IMR-90 (cell line): Measurements from ENCODE around the gene GDF10. TPM values are rescaled to one million over a fixed set of nuclear protein-coding genes. Genes with fewer than 3 reads are reported as not detected.

Source experiments
- ATAC-seq: fragments of 200-7000 bp; cut with Tn5 transposase; 2 replicates; pipeline ENCODE4 v1.9.1; 2020; ENCODE audit warnings: low read depth, mild to moderate bottlenecking, moderate library complexity
- BruUV-seq: library from RNA; stranded (reverse); fragments of 400-500 nt; replicated peaks from 2 replicates; lab custom pipeline; 2021; lab: Mats Ljungman, UMichigan
- CTCF ChIA-PET: fragments of 300-600 bp; formaldehyde crosslinking; extraction: SDS; loops from one replicate; lab custom pipeline; 2021; ENCODE audit warnings: antibody characterized with exemption; lab: Yijun Ruan, JAX
- POLR2A ChIA-PET: fragments of 300-600 bp; sonication (Branson Sonifier 250); formaldehyde crosslinking; loops from one replicate; lab custom pipeline; 2022; ENCODE audit warnings: antibody characterized with exemption; ENCODE audit not compliant: unreplicated experiment; lab: Charles Lee
- DNase-seq: peaks from one replicate; pipeline ENCODE4 v3.0.0; 2013
- H2AFZ ChIP-seq: replicated peaks from 2 replicates; pipeline ENCODE3; 2013; ENCODE audit warnings: low read length, mild to moderate bottlenecking; ENCODE audit not compliant: poor library complexity
- H2AK5ac ChIP-seq: 2 replicates; pipeline ENCODE4 v1.6.1; 2013; ENCODE audit warnings: low read depth, low read length, inconsistent platforms
- H2AK9ac ChIP-seq: replicated peaks from 2 replicates; pipeline ENCODE3; 2013; ENCODE audit warnings: mild to moderate bottlenecking, low read depth, low read length, moderate library complexity; ENCODE audit not compliant: poor library complexity
- H2BK120ac ChIP-seq: 2 replicates; pipeline ENCODE4 v1.6.1; 2013; ENCODE audit warnings: low read depth, low read length, inconsistent platforms
- H2BK15ac ChIP-seq: 3 replicates; pipeline ENCODE4 v1.6.1; 2013; ENCODE audit warnings: low read depth, low read length, inconsistent platforms
- H2BK20ac ChIP-seq: 2 replicates; pipeline ENCODE4 v1.6.1; 2013; ENCODE audit warnings: low read depth, mild to moderate bottlenecking, inconsistent platforms, low read length, moderate library complexity
- H2BK5ac ChIP-seq: 2 replicates; pipeline ENCODE4 v1.6.1; 2013; ENCODE audit warnings: mild to moderate bottlenecking, low read depth, low read length, inconsistent platforms; ENCODE audit not compliant: poor library complexity, severe bottlenecking
- H3K14ac ChIP-seq: replicated peaks from 2 replicates; pipeline ENCODE4 v1.6.1; 2013; ENCODE audit warnings: low read depth, low read length, inconsistent platforms
- H3K18ac ChIP-seq: 2 replicates; pipeline ENCODE4 v1.6.1; 2013; ENCODE audit warnings: low read depth, low read length, control low read depth
- H3K23ac ChIP-seq: 2 replicates; pipeline ENCODE4 v1.6.1; 2013; ENCODE audit warnings: low read depth, low read length, inconsistent platforms
- H3K27ac ChIP-seq: 2 replicates; pipeline ENCODE4 v1.5.1; 2013; ENCODE audit warnings: mild to moderate bottlenecking, control low read depth, low read length; ENCODE audit not compliant: insufficient read depth
- H3K27me3 ChIP-seq: 2 replicates; pipeline ENCODE4 v1.6.1; 2013; ENCODE audit warnings: low read length; ENCODE audit not compliant: control insufficient read depth, insufficient read depth
- H3K36me3 ChIP-seq: 2 replicates; pipeline ENCODE4 v1.6.1; 2013; ENCODE audit warnings: low read length, mixed read lengths; ENCODE audit not compliant: control insufficient read depth, insufficient read depth
- H3K4ac ChIP-seq: 2 replicates; pipeline ENCODE4 v1.6.1; 2013; ENCODE audit warnings: low read depth, low read length, inconsistent platforms
- H3K4me1 ChIP-seq: 2 replicates; pipeline ENCODE4 v1.6.1; 2013; ENCODE audit warnings: low read length, mixed read lengths; ENCODE audit not compliant: control insufficient read depth, insufficient read depth
- H3K4me2 ChIP-seq: 2 replicates; pipeline ENCODE4 v1.6.1; 2013; ENCODE audit warnings: low read depth, mild to moderate bottlenecking, control low read depth, low read length, moderate library complexity
- H3K4me3 ChIP-seq: 2 replicates; pipeline ENCODE4 v1.5.1; 2013; ENCODE audit warnings: low read depth, mild to moderate bottlenecking, control low read depth, low read length, moderate library complexity; ENCODE audit not compliant: insufficient read depth
- H3K56ac ChIP-seq: 2 replicates; pipeline ENCODE4 v1.6.1; 2013; ENCODE audit warnings: low read length, inconsistent platforms; ENCODE audit not compliant: insufficient read depth; ENCODE audit errors: extremely low read depth
- H3K79me1 ChIP-seq, 2 experiments: 2 replicates each; pipeline ENCODE4 v1.6.1; 2013; ENCODE audit warnings: low read length in 2 of 2, inconsistent platforms in 1 of 2, low read depth in 1 of 2
- H3K9ac ChIP-seq: 2 replicates; pipeline ENCODE4 v1.6.1; 2013; ENCODE audit warnings: low read depth, low read length, control low read depth
- H3K9me1 ChIP-seq: 2 replicates; pipeline ENCODE4 v1.6.1; 2013; ENCODE audit warnings: low read length, inconsistent platforms; ENCODE audit not compliant: insufficient read depth
- H3K9me3 ChIP-seq: 2 replicates; pipeline ENCODE4 v1.6.1; 2013; ENCODE audit warnings: low read length; ENCODE audit not compliant: control insufficient read depth, insufficient read depth
- H4K20me1 ChIP-seq: 2 replicates; pipeline ENCODE4 v1.6.1; 2013; ENCODE audit warnings: low read length, inconsistent platforms; ENCODE audit not compliant: insufficient read depth
- H4K5ac ChIP-seq: 2 replicates; pipeline ENCODE4 v1.6.1; 2013; ENCODE audit warnings: mild to moderate bottlenecking, low read depth, low read length, control low read depth
- H4K8ac ChIP-seq, 2 experiments: 2 replicates each; pipeline ENCODE4 v1.6.1; 2013; ENCODE audit warnings: low read depth in 2 of 2, low read length in 2 of 2, control low read depth in 1 of 2, inconsistent platforms in 1 of 2
- H4K91ac ChIP-seq: 2 replicates; pipeline ENCODE4 v1.6.1; 2013; ENCODE audit warnings: low read depth, low read length, inconsistent platforms; ENCODE audit not compliant: insufficient read depth
- BHLHE40 ChIP-seq: fragments of 150-350 bp; IDR thresholded peaks from 2 replicates; pipeline ENCODE4 v1.6.1; 2016; ENCODE audit warnings: mild to moderate bottlenecking, low read depth, low read length
- CEBPB ChIP-seq: IDR thresholded peaks from 2 replicates; pipeline ENCODE4 v1.6.1; 2012; ENCODE audit warnings: low read depth, low read length, improper control_type of control experiment
- CHD1 ChIP-seq: IDR thresholded peaks from 2 replicates; pipeline ENCODE4 v1.6.1; 2012; ENCODE audit warnings: low read depth, low read length, improper control_type of control experiment
- FOS ChIP-seq: fragments of 150-350 bp; IDR thresholded peaks from 2 replicates; pipeline ENCODE4 v1.6.1; 2016; ENCODE audit warnings: low read depth, low read length
- MAFK ChIP-seq: IDR thresholded peaks from 2 replicates; pipeline ENCODE4 v1.6.1; 2012; ENCODE audit warnings: low read depth, low read length, improper control_type of control experiment
- MAZ ChIP-seq: IDR thresholded peaks from 2 replicates; pipeline ENCODE4 v1.6.1; 2012; ENCODE audit warnings: low read depth, mild to moderate bottlenecking, low read length, improper control_type of control experiment, moderate library complexity, borderline replicate concordance
- MXI1 ChIP-seq: IDR thresholded peaks from 2 replicates; pipeline ENCODE4 v1.6.1; 2012; ENCODE audit warnings: low read depth, mild to moderate bottlenecking, low read length, moderate library complexity, borderline replicate concordance
- NFE2L2 ChIP-seq: fragments of 150-350 bp; IDR thresholded peaks from 2 replicates; pipeline ENCODE4 v1.6.1; 2016; ENCODE audit warnings: low read depth, mild to moderate bottlenecking, low read length
- POLR2A ChIP-seq: IDR thresholded peaks from 2 replicates; pipeline ENCODE4 v1.6.1; 2012; ENCODE audit warnings: mild to moderate bottlenecking, low read depth, low read length
- RAD21 ChIP-seq: IDR thresholded peaks from 2 replicates; pipeline ENCODE4 v1.6.1; 2012; ENCODE audit warnings: low read length, improper control_type of control experiment
- RCOR1 ChIP-seq: IDR thresholded peaks from 2 replicates; pipeline ENCODE4 v1.6.1; 2012; ENCODE audit warnings: mild to moderate bottlenecking, low read length, improper control_type of control experiment; ENCODE audit not compliant: insufficient replicate concordance
- RFX5 ChIP-seq: IDR thresholded peaks from 2 replicates; pipeline ENCODE4 v1.8.0; 2012; ENCODE audit warnings: low read depth, mild to moderate bottlenecking, low read length, moderate library complexity
- SMC3 ChIP-seq: fragments of 150-350 bp; IDR thresholded peaks from 2 replicates; pipeline ENCODE4 v1.6.1; 2016; ENCODE audit warnings: low read depth, mild to moderate bottlenecking, antibody characterized with exemption, low read length, moderate library complexity
- WGBS, 2 experiments: methylation state at CpG; one replicate each; pipeline versions ENCODE4 v1.1.5 to v1.1.7; 2013; ENCODE audit warnings: missing lambda C conversion rate in 2 of 2; ENCODE audit not compliant: insufficient read length in 1 of 2; ENCODE audit errors: extremely low coverage in 2 of 2; 5-methylcytosine and 5-hydroxymethylcytosine counted together
- dilution Hi-C: fragments of 300-500 bp; cut with HindIII; formaldehyde crosslinking; loops from one replicate; pipeline ENCODE4 v1.14.3; 2018; ENCODE audit warnings: low sequenced_read_pairs; ENCODE audit not compliant: unreplicated experiment
- in situ Hi-C: fragments of 300-500 bp; cut with MboI; formaldehyde crosslinking; loops from 3 replicates; pipeline ENCODE4 v1.14.3; 2019; ENCODE audit warnings: low sequenced_read_pairs, inconsistent platforms, mixed read lengths
- intact Hi-C: fragments of 100-400 bp; cut with micrococcal nuclease; formaldehyde crosslinking; loops from 2 replicates; pipeline ENCODE4 v1.10.0; 2022
- polyA plus RNA-seq, 3 experiments: library from polyadenylated mRNA; depleted of rRNA; stranded (reverse); fragments of >200 nt; gene quantifications; 2 replicates each; pipeline ENCODE4 v1.2.3, GENCODE V29; 2012; ENCODE audit warnings: low replicate concordance in 1 of 3
- total RNA-seq: library from RNA; depleted of rRNA; stranded (reverse); fragments of >200 nt; gene quantifications from 2 replicates; pipeline ENCODE4 v1.2.3, GENCODE V29; 2012
- TF ChIP-seq, protein P1 (sequence below): fragments of 150-350 bp; IDR thresholded peaks from 2 replicates; pipeline ENCODE4 v1.6.1; 2016; ENCODE audit warnings: low read depth, mild to moderate bottlenecking, low read length, moderate library complexity, borderline replicate concordance
- TF ChIP-seq, protein P2 (sequence below): conservative IDR thresholded peaks from 2 replicates; pipeline ENCODE4 v1.5.1; 2012; ENCODE audit warnings: mild to moderate bottlenecking, low read depth, low read length, improper control_type of control experiment
- TF ChIP-seq, protein P3 (sequence below): fragments of 150-350 bp; IDR thresholded peaks from 2 replicates; pipeline ENCODE4 v1.6.1; 2017; ENCODE audit warnings: mild to moderate bottlenecking, antibody characterized with exemption, low read length, low read depth

GDF10 gene
- total and polyA plus RNA-seq, 2 of the 4 experiments (the other 2 are of a cell fraction), result 0.34 TPM; not detected in 1

DNA sequence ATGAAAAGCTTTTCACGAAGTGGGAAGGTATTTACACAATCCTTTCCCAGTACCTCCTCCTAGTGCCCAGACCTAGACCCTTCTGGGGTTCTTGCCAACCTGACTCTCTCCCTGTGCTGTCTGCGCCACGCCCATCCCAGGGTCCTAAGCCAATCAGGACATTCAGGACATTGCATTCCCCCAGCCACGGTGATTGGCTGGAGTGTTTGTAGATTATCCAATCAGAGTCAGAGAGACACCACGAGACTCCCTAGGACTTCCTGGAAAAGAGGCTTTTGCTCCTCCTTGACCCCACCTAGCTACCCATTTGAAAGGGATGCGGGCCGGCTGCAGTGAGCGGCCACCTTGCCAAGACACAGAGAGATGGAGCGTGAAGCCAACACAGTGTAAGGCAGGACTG lies 18.7 kb downstream of the GDF10 start:
- Histone ChIP-seq H2BK15ac (no peak overlapping the region), H4K91ac (no peak overlapping the region), H2AFZ (peak overlapping the region; percentile 54), H3K23ac (no peak overlapping the region), H3K4me1 (no peaks in the 10 kb centered on the region), H2AK9ac (no peak overlapping the region), H4K5ac (no peak overlapping the region), H2BK120ac (no peak overlapping the region), H3K56ac (no peak overlapping the region), H4K8ac (no peak overlapping the region), H3K4me2 (no peak overlapping the region), H3K9me3 (no peaks in the 10 kb centered on the region), H3K4ac (no peak overlapping the region), H3K27me3 (peaks cover 37% of the 10 kb centered on the region), H3K79me1 (no peaks in the 10 kb centered on the region), H3K9ac (no peak overlapping the region), H3K18ac (no peak overlapping the region), H2AK5ac (no peak overlapping the region), H2BK20ac (no peak overlapping the region), H3K4me3 (no peak overlapping the region), H3K27ac (no peak overlapping the region), H4K20me1 (no peaks in the 10 kb centered on the region), H3K9me1 (no peaks in the 10 kb centered on the region), H3K14ac (no peak overlapping the region), H3K36me3 (no peaks in the 10 kb centered on the region), H2BK5ac (no peak overlapping the region)
- dilution Hi-C loops (no loop called here), in situ Hi-C loops (no loop called here), intact Hi-C loops (loop anchor here (10.0 kb wide), 1 partner anchor 324 kb away; no protein-coding TSS in a partner anchor)
- ATAC-seq, result no peak
- ChIA-PET POLR2A (no interaction called here), CTCF (interaction anchor here (1.2 kb wide), 1 partner anchor 271 kb away, joined by 4 read pairs; no protein-coding TSS in a partner anchor)
- DNase-seq, result no peak
- TF ChIP-seq BHLHE40 (no peak), CHD1 (no peak), NFE2L2 (no peak), RAD21 (no peak), POLR2A (no peak), SMC3 (no peak), CEBPB (no peak), RFX5 (no peak), RCOR1 (no peak), MAZ (no peak), FOS (no peak), MXI1 (no peak), MAFK (no peak)
- TF ChIP-seq, protein P1, sequence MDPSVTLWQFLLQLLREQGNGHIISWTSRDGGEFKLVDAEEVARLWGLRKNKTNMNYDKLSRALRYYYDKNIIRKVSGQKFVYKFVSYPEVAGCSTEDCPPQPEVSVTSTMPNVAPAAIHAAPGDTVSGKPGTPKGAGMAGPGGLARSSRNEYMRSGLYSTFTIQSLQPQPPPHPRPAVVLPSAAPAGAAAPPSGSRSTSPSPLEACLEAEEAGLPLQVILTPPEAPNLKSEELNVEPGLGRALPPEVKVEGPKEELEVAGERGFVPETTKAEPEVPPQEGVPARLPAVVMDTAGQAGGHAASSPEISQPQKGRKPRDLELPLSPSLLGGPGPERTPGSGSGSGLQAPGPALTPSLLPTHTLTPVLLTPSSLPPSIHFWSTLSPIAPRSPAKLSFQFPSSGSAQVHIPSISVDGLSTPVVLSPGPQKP, result no peak
- TF ChIP-seq, protein P2, sequence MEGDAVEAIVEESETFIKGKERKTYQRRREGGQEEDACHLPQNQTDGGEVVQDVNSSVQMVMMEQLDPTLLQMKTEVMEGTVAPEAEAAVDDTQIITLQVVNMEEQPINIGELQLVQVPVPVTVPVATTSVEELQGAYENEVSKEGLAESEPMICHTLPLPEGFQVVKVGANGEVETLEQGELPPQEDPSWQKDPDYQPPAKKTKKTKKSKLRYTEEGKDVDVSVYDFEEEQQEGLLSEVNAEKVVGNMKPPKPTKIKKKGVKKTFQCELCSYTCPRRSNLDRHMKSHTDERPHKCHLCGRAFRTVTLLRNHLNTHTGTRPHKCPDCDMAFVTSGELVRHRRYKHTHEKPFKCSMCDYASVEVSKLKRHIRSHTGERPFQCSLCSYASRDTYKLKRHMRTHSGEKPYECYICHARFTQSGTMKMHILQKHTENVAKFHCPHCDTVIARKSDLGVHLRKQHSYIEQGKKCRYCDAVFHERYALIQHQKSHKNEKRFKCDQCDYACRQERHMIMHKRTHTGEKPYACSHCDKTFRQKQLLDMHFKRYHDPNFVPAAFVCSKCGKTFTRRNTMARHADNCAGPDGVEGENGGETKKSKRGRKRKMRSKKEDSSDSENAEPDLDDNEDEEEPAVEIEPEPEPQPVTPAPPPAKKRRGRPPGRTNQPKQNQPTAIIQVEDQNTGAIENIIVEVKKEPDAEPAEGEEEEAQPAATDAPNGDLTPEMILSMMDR, result no peak
- TF ChIP-seq, protein P3, sequence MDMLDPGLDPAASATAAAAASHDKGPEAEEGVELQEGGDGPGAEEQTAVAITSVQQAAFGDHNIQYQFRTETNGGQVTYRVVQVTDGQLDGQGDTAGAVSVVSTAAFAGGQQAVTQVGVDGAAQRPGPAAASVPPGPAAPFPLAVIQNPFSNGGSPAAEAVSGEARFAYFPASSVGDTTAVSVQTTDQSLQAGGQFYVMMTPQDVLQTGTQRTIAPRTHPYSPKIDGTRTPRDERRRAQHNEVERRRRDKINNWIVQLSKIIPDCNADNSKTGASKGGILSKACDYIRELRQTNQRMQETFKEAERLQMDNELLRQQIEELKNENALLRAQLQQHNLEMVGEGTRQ, result no peak
- no TSS peak for BruUV-seq
- 96% methylated on average over 4 of the region's 9 CpGs; no CpG with 5 or more reads in 1 of the 2 experiments for WGBS, 2 experiments
